ENCODE data around the gene WDR33. TPM values are rescaled to one million over a fixed set of nuclear protein-coding genes. Genes with fewer than 3 reads are reported as not detected.

WDR33 gene
- total RNA-seq, 4 donors from 2014 or later, result 42.3 to 46.5 (median 45.1) TPM

DNA sequence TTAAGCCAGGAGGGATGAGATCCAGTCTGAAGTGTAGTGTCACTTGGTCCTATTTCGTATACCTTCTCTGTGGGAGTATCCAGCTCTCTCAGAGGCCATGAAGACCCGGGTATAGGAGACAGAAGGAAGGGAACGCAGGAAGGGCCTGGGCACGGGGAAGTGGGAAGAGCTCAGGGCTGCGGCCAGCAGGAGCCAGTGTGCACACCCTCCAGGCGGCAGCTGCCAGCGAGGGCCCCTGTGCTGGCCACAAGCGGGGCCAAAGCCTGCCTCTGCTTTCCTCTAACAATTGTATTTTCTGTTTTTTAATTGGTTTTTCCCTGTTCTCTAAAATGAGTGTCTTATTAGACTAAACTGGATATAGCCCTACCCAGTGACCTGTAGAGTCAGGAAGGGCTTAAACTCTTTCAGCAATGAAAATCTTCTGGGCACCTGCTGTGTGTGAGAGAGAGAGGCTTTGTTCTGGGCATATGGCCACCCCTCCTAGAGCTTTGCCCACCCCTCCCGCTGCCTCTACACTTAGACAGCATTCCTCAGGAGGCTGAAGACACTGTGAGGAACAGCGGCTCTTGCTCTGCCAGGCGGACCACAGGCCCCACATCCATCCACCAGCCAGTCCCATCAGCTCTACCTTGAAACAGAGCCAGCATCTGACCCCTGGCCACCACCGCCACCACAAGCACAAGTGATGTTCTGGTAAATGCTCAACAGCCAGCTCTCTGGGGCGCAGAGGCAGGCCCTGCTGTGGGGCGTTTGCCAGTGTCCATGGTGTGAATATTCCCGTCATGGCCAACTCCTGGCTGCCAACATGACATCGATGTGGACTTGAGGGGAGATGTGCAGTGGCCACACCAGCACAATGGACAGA lies 155.5 kb downstream of the WDR33 start:
- H3K27ac ChIP-seq, result peak overlapping the region; percentile 52 to 92 (median 86)
- no peaks in the 10 kb centered on the region for H3K9me3 ChIP-seq
- H3K36me3 ChIP-seq, result peaks cover 0 to 27% (median 0%) of the 10 kb centered on the region in 3 donors
- no peak for DNase-seq (ENCODE audit: low spot score in 2 of 2)
- TF ChIP-seq EP300 (IDR thresholded peaks at IDR 0.05), result no peak
- TF ChIP-seq POLR2A (IDR thresholded peaks at IDR 0.05), result no peak
- TF ChIP-seq, protein P1, sequence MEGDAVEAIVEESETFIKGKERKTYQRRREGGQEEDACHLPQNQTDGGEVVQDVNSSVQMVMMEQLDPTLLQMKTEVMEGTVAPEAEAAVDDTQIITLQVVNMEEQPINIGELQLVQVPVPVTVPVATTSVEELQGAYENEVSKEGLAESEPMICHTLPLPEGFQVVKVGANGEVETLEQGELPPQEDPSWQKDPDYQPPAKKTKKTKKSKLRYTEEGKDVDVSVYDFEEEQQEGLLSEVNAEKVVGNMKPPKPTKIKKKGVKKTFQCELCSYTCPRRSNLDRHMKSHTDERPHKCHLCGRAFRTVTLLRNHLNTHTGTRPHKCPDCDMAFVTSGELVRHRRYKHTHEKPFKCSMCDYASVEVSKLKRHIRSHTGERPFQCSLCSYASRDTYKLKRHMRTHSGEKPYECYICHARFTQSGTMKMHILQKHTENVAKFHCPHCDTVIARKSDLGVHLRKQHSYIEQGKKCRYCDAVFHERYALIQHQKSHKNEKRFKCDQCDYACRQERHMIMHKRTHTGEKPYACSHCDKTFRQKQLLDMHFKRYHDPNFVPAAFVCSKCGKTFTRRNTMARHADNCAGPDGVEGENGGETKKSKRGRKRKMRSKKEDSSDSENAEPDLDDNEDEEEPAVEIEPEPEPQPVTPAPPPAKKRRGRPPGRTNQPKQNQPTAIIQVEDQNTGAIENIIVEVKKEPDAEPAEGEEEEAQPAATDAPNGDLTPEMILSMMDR (IDR thresholded peaks at IDR 0.05), result no peak
- H3K4me1 ChIP-seq, result peaks cover 0 to 76% (median 38%) of the 10 kb centered on the region in 4 donors
- no peak overlapping the region for H3K4me3 ChIP-seq
- no peaks in the 10 kb centered on the region for H3K27me3 ChIP-seq
- 75 to 77% methylated on average over 16 of the region's 16 CpGs for WGBS, 2 donors

- Histone ChIP-seq H3K27ac (peak overlapping the region; percentile 21 to 92 (median 86)), H3K4me3 (no peak overlapping the region), H3K4me1 (peaks cover 0 to 78% (median 41%) of the 10 kb centered on the region in 4 donors), H3K27me3 (no peaks in the 10 kb centered on the region), H3K9me3 (no peaks in the 10 kb centered on the region), H3K36me3 (peaks cover 0 to 27% (median 0%) of the 10 kb centered on the region in 3 donors)
- DNase-seq (ENCODE audit: low spot score in 2 of 2), result no peak
- TF ChIP-seq EP300 (IDR thresholded peaks at IDR 0.05) (no peak), POLR2A (IDR thresholded peaks at IDR 0.05) (no peak)
- TF ChIP-seq, protein P1 (IDR thresholded peaks at IDR 0.05), result no peak
- 87 to 88% methylated on average over 8 of the region's 8 CpGs for WGBS, 2 donors
These were observed 156.2 kb downstream of the WDR33 start for GRCh38 chr2:127654838-127655175.

DNA sequence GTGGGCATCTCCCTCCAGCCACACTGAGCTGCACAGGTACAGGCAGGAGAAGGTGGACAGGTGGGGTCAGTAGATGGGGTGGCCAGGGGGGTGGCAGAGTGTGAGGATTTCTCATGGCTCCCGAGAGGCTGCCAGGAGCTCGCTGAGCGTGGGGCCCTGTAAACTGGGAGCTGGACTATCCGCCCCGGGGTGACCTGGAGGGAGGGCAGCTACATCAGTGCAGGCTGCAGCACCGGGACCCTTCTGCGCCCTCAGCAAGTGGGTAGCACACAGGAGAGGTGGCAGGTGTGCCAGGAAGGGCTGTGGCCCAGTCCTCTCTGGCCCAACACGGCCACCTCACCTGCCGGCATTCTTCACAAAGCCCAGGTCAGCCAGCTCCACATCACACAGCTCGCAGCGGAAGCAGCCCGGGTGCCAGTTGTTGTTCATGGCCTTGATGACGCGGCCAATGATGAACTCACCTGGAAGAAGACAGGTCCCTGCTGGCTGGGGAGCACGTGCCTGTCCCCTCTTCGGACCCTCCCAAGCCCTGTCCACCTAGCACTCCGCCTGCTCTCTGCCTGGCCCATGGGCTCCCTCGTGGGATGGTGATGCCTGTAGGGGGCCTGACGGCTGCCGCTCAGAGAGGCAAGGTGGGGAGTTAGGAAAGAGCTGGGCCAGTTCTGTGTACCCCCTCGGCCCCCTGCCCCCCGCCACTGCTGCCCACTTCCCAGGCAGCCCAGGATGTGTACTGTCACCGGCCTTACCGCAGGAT lies 156.7 kb downstream of the WDR33 start:
- no peak for DNase-seq (ENCODE audit: low spot score in 2 of 2)
- Histone ChIP-seq H3K27ac (peak overlapping the region; percentile 21 to 92 (median 86)), H3K9me3 (no peaks in the 10 kb centered on the region), H3K4me3 (no peak overlapping the region), H3K36me3 (peaks cover 0 to 27% (median 0%) of the 10 kb centered on the region in 3 donors), H3K4me1 (peaks cover 0 to 78% (median 41%) of the 10 kb centered on the region in 4 donors), H3K27me3 (no peaks in the 10 kb centered on the region)
- TF ChIP-seq, protein P1 (IDR thresholded peaks at IDR 0.05), result no peak
- no peak for TF ChIP-seq EP300 (IDR thresholded peaks at IDR 0.05)
- 90 to 92% methylated on average over 17 to 23 of the region's 24 CpGs for WGBS, 2 donors

- no peaks in the 10 kb centered on the region for H3K27me3 ChIP-seq
- H3K27ac ChIP-seq, result peak overlapping the region; percentile 75 to 92 (median 86)
- peaks cover 0 to 27% (median 0%) of the 10 kb centered on the region in 3 donors for H3K36me3 ChIP-seq
- H3K4me1 ChIP-seq, result peaks cover 0 to 75% (median 39%) of the 10 kb centered on the region in 4 donors
- TF ChIP-seq, protein P1 (IDR thresholded peaks at IDR 0.05), result no peak
- TF ChIP-seq EP300 (IDR thresholded peaks at IDR 0.05) (no peak), POLR2A (IDR thresholded peaks at IDR 0.05) (no peak)
- DNase-seq (ENCODE audit: low spot score in 2 of 2), result no peak
- no peaks in the 10 kb centered on the region for H3K9me3 ChIP-seq
- H3K4me3 ChIP-seq, result no peak overlapping the region
- WGBS, 2 donors, result 80 to 81% methylated on average over 16 of the region's 16 CpGs
These were observed 157.4 kb downstream of the WDR33 start for GRCh38 chr2:127653421-127654083.

Data from tibial nerve (tissue), 4 donors.